ENCODE results near the gene EDNRA.
"Not testable (repeated sequence)": the region's sequence is repeated elsewhere in the genome, so short reads cannot be mapped to it uniquely, and the experiment has no call there.

The EDNRA gene

GRCh38 chr4:147480891-147481576 lies at the start of gene EDNRA:
EDNRA (plus strand) TSS chr4:147481097; CDS start chr4:147485682, 4,585 bp downstream.
- no peak for DNase-seq (ENCODE audit: low read depth)

- DNase-seq (ENCODE audit: low read depth): not testable (repeated sequence)
Measured at GRCh38 chr4:147434370-147434769, 46.5 kb upstream of the EDNRA start.

GRCh38 chr4:147440442-147440841 lies 40.5 kb upstream of the EDNRA start:
- DNase-seq (ENCODE audit: low read depth): no peak

GRCh38 chr4:147447786-147448185 lies 33.1 kb upstream of the EDNRA start:
- no peak for DNase-seq (ENCODE audit: low read depth)

- no peak for DNase-seq (ENCODE audit: low read depth)
Measured at GRCh38 chr4:147453561-147454141, 27.2 kb upstream of the EDNRA start.

GRCh38 chr4:147456706-147457105 lies 24.2 kb upstream of the EDNRA start:
- DNase-seq (ENCODE audit: low read depth): no peak

GRCh38 chr4:147461161-147461560 lies 19.7 kb upstream of the EDNRA start:
- DNase-seq (ENCODE audit: low read depth): no peak

- DNase-seq (ENCODE audit: low read depth): no peak
Measured at GRCh38 chr4:147463065-147463464, 17.8 kb upstream of the EDNRA start.

GRCh38 chr4:147465461-147465860 lies 15.4 kb upstream of the EDNRA start:
- no peak for DNase-seq (ENCODE audit: low read depth)

- no peak for DNase-seq (ENCODE audit: low read depth)
Measured at GRCh38 chr4:147477439-147477838, 3.5 kb upstream of the EDNRA start.

GRCh38 chr4:147479376-147479775 lies 1.5 kb upstream of the EDNRA start:
- no peak for DNase-seq (ENCODE audit: low read depth)

- DNase-seq (ENCODE audit: low read depth): no peak
Measured at GRCh38 chr4:147479786-147480185, 1.1 kb upstream of the EDNRA start.

- DNase-seq (ENCODE audit: low read depth): no peak
Measured at GRCh38 chr4:147480502-147480890, 401 bp upstream of the EDNRA start.

GRCh38 chr4:147481577-147482109 lies 746 bp downstream of the EDNRA start:
- DNase-seq (ENCODE audit: low read depth): no peak

- DNase-seq (ENCODE audit: low read depth): no peak
Measured at GRCh38 chr4:147482281-147482680, 1.4 kb downstream of the EDNRA start.

GRCh38 chr4:147485167-147485566 lies 4.3 kb downstream of the EDNRA start:
- no peak for DNase-seq (ENCODE audit: low read depth)

GRCh38 chr4:147487616-147488015 lies 6.7 kb downstream of the EDNRA start:
- DNase-seq (ENCODE audit: low read depth): no peak

GRCh38 chr4:147488556-147488955 lies 7.7 kb downstream of the EDNRA start:
- DNase-seq (ENCODE audit: low read depth): no peak

GRCh38 chr4:147491086-147491485 lies 10.2 kb downstream of the EDNRA start:
- no peak for DNase-seq (ENCODE audit: low read depth)

GRCh38 chr4:147492306-147492705 lies 11.4 kb downstream of the EDNRA start:
- DNase-seq (ENCODE audit: low read depth): no peak

- no peak for DNase-seq (ENCODE audit: low read depth)
Measured at GRCh38 chr4:147492761-147493160, 11.9 kb downstream of the EDNRA start.

GRCh38 chr4:147493307-147493706 lies 12.4 kb downstream of the EDNRA start:
- no peak for DNase-seq (ENCODE audit: low read depth)

- no peak for DNase-seq (ENCODE audit: low read depth)
Measured at GRCh38 chr4:147494301-147494700, 13.4 kb downstream of the EDNRA start.

GRCh38 chr4:147496500-147496899 lies 15.6 kb downstream of the EDNRA start:
- DNase-seq (ENCODE audit: low read depth): no peak

Data from stimulated activated CD8-positive, alpha-beta memory T cell treated with anti-CD3 and anti-CD28 coated beads, Interleukin-4, amount 100 ng/mL, for 24 hours (primary cell).